GM19238 (cell line): ENCODE measurements around the gene DENND6B.
"Not testable (repeated sequence)": the region's sequence is repeated elsewhere in the genome, so short reads cannot be mapped to it uniquely, and the experiment has no call there.

Experiments used
- DNase-seq: peaks from one replicate; pipeline ENCODE4 v3.0.0; 2011; ENCODE audit warnings: low spot score; ENCODE audit not compliant: insufficient read length

The DENND6B gene

GRCh38 chr22:50326956-50327710 is at the start of gene DENND6B:
Gene DENND6B, minus strand, starts transcription at chr22:50327012. Its CDS starts 24 bp downstream, at chr22:50326988.
- peak; percentile 95 for DNase-seq

- DNase-seq = no peak
These were observed 49.4 kb upstream of the DENND6B start for GRCh38 chr22:50376085-50376651.

- DNase-seq = no peak
These were observed 44.4 kb upstream of the DENND6B start for GRCh38 chr22:50371101-50371648.

- no peak for DNase-seq
These were observed 41.1 kb upstream of the DENND6B start for GRCh38 chr22:50367778-50368500.

GRCh38 chr22:50363803-50364194 is 37.0 kb upstream of the DENND6B start:
- not testable (repeated sequence) for DNase-seq

GRCh38 chr22:50363166-50363802 is 36.5 kb upstream of the DENND6B start:
- DNase-seq = no peak

- no peak for DNase-seq
These were observed 34.9 kb upstream of the DENND6B start for GRCh38 chr22:50361688-50362087.

GRCh38 chr22:50361222-50361621 is 34.4 kb upstream of the DENND6B start:
- no peak for DNase-seq

- DNase-seq = no peak
These were observed 33.8 kb upstream of the DENND6B start for GRCh38 chr22:50360578-50360977.

- DNase-seq = no peak
These were observed 30.9 kb upstream of the DENND6B start for GRCh38 chr22:50357756-50358155.

- no peak for DNase-seq
These were observed 30.4 kb upstream of the DENND6B start for GRCh38 chr22:50357222-50357621.

- DNase-seq = no peak
These were observed 29.4 kb upstream of the DENND6B start for GRCh38 chr22:50356186-50356585.

- DNase-seq = no peak
These were observed 21.2 kb upstream of the DENND6B start for GRCh38 chr22:50348058-50348457.

GRCh38 chr22:50347157-50347556 is 20.3 kb upstream of the DENND6B start:
- DNase-seq = no peak

GRCh38 chr22:50346470-50346869 is 19.7 kb upstream of the DENND6B start:
- DNase-seq = no peak

- no peak for DNase-seq
These were observed 16.7 kb upstream of the DENND6B start for GRCh38 chr22:50343541-50343935.

GRCh38 chr22:50342651-50343540 is 16.1 kb upstream of the DENND6B start, which contains the start of gene PPP6R2:
Gene PPP6R2, plus strand, starts transcription at chr22:50343327. Its CDS starts 50,582 bp downstream, at chr22:50393909.
- peak; percentile 74 for DNase-seq

- peak; percentile 64 for DNase-seq
These were observed 15.3 kb upstream of the DENND6B start for GRCh38 chr22:50341977-50342650.

GRCh38 chr22:50339945-50340879 is 13.4 kb upstream of the DENND6B start:
- DNase-seq = no peak
